Middle frontal gyrus (tissue), 1 donor: ENCODE data around the gene SEMA4D.

Experiments used
- DNase-seq: peaks from one replicate; pipeline ENCODE4 v3.0.0-alpha.2; 2015; ENCODE audit warnings: low spot score; ENCODE audit errors: extremely low spot score

Gene SEMA4D

DNA sequence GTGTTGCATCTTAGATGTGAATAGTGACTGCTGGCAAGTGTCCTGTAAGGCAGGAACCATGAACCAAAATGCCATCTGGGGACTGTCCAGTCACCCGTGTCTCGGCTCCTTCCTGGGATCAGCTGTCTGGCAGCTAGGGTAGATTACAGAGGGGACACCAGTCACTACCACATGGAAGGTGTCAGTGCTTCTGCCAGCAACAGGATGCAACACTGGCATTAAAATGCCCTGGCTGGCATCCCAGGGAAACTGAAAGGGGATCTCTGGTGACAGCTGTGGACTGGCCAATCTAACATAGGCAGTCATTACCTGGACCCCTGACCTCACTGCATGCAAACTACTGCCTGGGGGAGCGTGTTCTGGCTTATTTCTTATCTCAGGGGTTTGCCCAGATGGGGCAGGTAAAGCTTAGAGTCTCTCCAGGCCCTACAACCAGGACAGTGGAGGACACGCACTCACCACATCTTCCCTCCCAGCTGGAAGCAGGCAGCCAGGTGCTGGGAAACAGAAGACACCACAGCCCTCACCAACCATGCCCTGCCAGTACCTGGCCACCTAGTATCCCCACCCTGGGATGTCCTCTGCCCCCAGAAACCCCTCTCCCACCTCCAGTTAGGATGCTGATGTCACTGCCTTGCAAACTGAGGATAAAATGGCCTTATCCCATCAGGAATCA lies 83.8 kb downstream of the SEMA4D start:
- no peak for DNase-seq

DNA sequence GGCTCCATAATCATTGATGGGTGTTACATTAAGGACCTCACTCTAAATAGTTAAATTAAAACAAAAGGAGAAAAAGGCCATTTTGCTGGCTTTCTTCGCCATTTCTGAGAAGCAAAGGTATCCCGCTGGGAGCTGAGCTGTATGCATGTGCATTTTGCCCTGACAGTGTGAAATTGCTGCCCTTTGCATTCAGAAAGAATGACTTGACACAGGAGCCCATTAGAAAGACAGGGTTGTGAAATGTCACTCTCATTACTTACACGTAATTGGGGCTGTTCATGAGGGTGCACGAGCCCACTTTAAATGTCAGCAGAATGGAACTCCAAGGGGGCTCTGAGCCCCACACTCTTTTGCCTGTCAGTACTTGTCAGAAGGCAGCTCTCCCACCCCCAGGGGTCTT lies 85.0 kb downstream of the SEMA4D start:
- DNase-seq = no peak

DNA sequence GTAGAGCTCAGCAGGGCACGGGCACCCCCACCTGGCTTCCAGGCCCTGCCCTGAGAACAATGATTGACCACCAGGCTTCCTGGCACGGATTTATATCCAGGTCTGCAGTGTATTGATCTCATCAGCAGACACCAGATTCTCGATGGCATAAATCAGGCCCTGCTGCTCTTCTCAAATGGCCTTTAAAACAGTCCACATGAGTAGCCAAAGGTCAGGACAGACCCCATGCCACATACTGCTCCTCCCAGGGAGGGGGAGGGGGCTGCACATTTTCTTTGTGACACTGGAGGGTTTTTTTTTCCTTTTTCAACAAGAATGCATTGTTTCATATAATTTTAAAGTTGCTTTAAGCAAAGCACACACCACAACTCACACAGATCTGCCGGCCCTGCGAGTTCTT lies 85.4 kb downstream of the SEMA4D start:
- DNase-seq = no peak

DNA sequence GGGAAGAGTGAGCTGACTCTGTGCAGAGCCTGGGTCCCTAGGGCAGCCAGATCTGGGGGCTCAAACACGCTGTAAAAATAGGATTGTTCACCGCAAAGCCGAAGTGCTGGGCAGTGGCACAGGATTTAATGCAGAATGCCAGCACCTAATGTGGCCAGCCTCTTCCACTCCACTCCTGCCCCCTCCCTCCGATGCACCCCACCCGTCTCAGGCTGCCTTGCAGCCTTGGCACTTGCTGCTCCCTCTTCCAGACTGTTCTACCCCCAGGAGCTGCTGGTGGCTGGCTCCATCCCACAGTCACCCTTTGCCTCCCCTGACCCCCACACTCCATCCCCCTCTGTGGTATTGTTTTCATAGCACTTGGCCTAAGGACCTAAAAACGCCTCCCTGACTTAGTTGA lies 86.2 kb downstream of the SEMA4D start:
- no peak for DNase-seq

GRCh38 chr9:89410641-89411350 lies 87.1 kb downstream of the SEMA4D start:
- no peak for DNase-seq

- DNase-seq = no peak
Observed at GRCh38 chr9:89410022-89410421, 87.9 kb downstream of the SEMA4D start.

- no peak for DNase-seq
Observed at GRCh38 chr9:89409466-89409865, 88.4 kb downstream of the SEMA4D start.

DNA sequence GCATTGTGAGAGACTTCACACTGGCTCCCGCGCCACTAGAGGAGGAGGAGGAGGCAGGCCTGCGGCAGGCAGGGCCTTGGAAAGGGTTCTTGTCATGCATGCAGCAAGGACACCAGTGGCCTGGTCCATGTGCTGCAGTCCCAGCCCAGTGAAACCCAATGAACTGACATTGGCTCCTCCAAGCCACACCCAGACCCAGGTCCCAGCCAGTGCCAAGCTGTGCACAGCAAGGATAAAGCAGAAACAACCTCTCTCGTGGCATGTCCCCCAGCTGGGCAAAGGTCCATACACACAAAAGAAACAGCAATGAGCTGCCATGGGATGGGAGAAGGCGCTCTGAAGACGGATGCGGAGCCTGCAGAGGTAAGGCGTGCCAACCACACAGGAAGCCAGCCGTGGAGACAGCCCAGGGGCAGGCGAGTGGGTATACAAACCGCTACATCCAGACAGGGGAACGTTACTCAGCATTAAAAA lies 89.2 kb downstream of the SEMA4D start:
- DNase-seq = no peak

DNA sequence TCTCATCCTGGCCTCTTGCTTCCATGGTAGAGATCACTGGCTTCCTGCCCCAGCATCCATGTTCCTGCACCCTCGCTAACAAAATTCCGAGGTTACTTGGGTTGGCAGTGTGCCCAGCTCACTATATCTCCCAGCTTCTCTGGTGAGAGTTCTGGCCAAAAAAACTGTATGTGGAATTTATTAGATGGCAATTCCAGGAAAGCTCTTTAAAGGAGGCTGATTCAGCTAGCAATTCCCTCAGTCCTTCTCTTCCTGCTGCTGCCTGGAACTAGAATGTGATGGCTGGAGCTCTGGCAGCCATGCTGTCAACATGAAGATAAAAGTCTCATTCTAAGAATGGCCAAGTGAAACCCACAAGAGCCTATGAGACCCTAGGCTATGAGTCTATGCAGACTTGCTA lies 90.8 kb downstream of the SEMA4D start:
- DNase-seq = no peak

- no peak for DNase-seq
Observed at GRCh38 chr9:89405826-89406225, 92.1 kb downstream of the SEMA4D start.

DNA sequence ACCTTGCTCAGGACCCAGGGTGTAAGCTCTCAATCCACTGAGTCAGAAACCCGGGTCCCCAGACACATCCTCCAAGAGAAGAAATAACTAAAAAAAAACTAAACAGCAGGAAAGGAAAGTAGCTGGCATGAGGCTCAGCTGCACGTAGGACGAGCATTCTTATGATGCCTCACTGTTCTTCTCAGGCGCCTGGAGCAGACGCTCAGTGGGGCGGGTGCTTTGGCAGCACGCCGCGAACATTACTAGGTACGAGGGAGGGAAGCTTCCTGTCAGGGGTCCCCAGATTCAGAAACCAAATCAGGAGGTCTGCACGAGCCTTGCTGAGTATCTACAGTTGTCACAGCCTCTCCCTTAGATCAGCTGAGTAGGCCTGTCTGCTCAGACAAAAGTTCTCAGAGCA lies 93.8 kb downstream of the SEMA4D start:
- DNase-seq = no peak

- DNase-seq = no peak
Observed at GRCh38 chr9:89402695-89403427, 95.1 kb downstream of the SEMA4D start.

DNA sequence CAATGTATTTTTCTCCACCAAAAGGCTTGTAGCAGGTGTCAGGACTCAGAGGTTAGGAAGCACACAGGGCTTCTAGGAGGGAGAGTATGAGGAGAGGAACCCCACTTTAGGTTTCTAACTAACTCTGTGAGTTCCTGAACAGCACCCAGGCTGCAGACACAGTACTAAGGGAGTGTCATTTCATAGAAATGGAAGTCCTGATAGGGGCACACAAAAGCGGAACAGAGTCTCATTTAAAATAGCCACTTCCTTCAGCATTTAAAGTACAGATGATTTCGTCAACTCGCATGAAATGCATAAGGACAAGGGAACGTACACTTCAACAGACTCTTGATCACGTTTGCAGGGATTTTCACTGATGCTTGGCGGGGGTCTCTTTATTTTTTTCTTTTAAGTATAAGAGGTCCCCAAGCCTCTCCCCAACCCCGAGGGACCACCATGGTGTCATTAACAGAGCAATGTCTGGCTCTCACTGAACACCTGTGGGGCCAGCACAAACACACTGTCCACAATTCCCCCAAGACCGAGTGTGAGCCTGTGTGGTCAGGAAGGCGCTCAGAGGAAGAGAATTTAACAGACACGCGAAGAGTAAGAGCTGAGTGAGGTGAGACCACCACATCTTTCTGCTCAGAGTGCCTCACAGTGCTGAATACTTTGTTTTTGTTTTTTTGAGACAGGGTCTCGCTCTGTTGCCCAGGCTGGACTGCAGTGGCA lies 97.4 kb downstream of the SEMA4D start:
- no peak for DNase-seq

GRCh38 chr9:89398621-89399020 lies 99.3 kb downstream of the SEMA4D start:
- no peak for DNase-seq

DNA sequence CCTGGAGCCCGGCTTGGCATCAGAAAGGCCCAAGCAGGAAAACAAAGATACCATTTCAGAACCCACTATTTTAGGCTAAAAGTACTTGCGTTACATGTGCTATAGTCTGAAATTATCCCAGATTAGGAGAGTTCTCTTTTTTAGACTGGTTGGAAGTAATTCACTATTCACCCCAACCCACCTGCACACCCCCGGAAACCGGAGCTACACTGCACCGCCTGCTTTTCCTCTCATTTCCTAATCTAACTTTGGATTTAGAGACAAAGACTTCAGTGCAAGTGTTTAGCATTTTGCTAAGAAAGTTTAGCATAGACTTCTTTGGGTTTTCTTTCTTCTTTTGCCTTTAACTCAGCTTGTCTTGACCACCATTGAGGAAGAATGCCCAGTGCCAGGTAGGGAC lies 100.4 kb downstream of the SEMA4D start:
- DNase-seq = no peak

DNA sequence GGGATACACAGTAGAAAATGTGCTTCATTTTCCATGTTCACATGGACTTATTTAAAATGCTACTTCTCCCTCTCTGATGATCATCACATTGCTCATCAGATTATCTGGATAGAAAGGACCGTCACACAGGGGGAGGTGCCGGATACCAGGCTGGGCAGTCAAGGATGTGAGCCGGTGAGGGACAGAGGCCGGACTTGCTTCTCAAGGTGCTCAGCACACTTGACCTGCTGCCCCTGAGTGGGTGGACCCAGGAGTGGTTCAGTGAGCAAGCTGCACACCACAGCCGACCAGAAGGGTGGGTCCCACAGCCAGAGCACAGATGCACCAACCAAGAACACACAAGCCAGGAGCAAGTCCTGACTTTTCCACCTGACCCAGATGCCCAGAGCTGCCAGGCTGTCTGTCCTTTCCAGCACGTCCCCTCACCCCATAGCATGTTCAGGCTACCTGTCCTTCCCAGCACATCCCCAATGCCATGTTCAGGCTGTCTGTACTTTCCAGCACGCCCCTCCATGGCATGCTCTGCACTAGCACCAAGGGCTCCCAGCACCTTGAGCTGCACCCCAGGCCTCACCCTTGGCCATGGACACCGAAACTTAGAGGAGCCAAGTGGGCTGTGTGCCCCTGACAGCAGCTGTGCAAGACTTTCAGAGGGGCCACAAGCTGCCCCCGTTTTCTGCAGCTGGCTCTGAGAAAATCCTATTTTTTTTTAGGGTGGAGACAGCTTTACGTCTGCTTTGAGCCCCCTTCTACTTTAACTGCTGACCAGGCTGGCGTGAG lies 101.8 kb downstream of the SEMA4D start:
- no peak for DNase-seq

DNA sequence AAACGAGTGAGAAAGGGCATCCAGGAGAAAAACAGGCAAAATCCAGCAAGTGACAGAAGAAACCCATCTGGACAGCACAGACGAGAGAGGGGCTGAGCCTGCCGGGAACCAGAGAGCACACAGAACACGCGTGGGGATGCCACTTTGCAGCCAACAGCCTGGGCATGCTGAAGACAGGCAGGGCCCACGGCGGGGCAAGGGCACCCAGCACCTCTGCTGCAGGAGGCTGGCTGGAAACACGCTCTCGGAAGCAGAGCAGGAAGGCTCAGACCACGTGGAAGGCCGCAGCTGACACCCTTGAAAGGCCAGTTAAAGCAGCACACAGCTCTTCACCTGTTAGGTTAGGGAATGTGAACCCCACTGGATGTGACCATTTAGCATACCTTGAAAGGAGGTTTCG lies 103.5 kb downstream of the SEMA4D start:
- no peak for DNase-seq

DNA sequence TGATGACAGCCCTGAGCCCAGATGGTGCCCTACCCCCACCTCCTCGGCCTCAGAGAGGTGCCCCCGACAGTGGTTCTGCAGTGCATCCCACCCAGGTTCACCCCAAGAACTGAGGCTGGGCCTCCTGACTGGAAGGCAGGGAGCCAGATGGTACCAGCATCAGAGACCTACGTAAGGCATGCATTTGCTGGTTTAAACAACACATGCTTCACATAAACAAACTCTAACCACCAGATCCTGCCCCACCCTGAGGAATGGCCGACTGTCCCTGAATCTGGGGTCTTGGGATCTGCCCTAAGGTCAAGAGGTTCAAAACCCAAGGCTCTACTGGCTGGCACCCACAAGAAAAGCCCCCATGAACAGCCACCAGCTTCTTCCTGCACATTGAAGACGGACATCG lies 106.3 kb downstream of the SEMA4D start:
- DNase-seq = no peak

GRCh38 chr9:89390578-89391116 lies 107.3 kb downstream of the SEMA4D start:
- DNase-seq = no peak

DNA sequence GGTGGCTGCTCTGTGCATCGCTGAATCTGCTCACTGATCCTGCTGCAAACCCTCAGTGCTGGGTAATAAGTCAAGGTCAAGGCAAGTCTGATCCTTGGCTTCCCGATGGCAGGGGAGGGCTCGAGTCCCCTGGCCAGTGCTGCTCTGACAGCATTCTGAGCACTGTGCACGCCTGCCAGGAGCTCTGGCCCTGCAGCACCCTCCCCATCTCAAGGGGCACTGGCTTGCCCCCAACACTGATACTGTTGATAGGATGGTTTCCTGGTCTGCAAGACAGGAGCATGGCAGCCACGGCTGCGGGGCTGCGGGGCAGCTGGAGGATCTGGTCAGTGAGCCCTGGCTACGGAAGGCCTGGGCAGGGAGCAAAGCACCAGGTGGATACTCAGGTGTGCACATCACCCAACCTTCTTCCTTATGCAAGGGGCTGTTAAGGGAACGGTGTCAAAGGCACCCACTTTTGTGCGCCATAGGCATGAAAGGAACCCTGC lies 107.8 kb downstream of the SEMA4D start:
- no peak for DNase-seq

DNA sequence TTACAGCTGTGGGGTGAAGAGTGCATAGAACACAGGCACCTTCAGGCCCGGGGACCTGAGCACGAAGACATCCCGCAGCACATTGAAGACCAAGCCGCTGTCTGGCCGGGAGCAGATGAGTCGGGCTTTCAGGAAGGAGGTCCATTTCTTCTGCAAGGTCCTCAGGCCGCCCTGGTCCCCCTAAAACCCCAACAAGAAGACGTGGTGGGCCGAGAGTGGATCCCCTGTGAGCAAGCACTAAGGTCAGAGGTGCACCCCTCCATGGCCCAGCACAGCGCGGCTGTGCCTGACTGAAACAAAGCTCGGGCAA lies 109.1 kb downstream of the SEMA4D start:
- DNase-seq = no peak
